Measurements from ENCODE around the gene COL4A5.

COL4A5 gene

DNA sequence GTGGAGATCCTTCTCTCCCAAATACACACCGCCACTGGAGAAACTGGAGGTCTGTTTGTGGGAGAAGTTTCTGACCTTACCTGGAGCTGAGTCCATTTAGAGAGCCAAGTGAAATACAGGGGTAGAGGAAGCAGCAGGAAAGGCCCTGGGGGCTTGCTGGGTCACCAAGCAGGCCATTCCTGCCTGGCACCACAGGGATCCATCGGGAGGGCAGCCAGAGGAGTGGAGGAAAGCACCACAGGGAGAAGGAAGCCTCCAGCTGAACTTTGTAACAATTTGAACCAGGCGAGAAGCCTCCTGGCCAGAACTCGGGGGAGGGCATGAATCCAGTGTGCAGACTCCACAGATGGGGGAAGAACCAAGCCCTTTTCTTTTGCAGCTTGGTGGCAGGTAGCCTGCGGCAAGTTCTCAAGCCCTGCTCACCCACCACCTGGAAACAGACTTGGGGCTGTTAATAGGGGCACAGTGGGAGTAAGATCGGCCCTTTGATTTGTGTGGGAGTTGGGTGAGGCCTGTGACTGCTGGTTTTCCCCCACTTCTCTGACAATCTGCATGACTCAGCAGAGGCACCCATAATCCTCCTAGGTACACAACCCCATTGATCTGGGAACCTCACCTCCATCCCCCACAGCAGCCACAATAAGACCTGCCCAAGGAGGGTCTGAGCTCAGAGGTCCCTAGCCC, 202.1 kb downstream of the COL4A5 start:
- no peak for DNase-seq (ENCODE audit: low read depth in 2 of 2)

DNA sequence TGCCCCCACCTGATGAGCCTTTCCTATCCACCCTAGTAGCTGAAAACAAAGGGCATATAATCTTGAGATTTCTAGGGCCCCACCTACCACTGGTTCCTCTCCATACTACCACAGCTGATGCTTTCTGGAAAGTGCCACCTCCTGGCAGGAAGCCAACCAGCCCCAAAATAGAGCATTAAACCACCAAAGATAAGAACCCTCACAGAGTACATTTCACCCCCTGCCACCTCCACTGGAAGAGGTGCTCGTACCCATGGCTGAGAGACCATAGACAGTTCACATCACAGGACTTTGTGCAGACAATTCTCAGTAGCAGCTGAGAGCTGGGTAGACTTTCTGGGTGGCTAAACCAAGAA, 202.6 kb downstream of the COL4A5 start:
- DNase-seq (ENCODE audit: low read depth in 2 of 2), result no peak

DNA sequence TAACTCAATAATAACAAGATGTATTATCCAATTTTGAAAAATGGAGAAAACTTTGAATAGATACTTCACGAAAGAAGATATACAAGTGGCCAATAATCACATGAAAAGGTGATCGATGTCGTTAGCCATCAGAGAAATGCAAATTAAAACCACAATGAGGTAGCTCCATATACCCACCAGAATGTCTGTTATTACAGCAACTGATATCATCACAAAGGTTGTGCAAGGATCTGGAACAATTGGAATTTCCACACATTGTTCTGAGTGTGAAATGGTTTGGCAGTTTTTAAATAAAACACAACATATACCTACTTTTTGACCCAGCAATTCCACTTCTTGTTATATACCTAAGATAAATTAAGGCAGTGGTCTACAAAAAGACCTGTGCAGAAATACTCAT, 225.1 kb downstream of the COL4A5 start:
- no peak for DNase-seq (ENCODE audit: low read depth in 2 of 2)

DNA sequence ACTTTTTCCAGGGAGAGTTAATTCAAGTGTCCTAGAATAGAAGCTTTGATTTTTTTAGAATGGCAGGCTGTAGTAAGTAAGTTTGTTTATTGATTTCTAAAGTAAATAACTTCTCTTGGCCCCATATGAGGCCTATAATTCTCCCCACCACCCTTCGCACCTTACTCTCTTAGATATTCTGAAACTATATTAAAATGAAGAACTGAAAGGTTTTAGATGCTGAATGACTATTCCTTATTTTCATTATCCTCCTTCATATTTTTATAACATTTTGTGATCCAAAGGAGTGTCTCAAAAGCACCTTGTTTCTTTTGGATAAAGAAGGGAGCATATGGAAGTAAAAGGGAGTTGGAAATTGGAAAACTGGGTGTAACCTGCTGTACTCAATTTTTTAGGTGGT, 226.5 kb downstream of the COL4A5 start:
- DNase-seq (ENCODE audit: low read depth in 2 of 2), result no peak

DNA sequence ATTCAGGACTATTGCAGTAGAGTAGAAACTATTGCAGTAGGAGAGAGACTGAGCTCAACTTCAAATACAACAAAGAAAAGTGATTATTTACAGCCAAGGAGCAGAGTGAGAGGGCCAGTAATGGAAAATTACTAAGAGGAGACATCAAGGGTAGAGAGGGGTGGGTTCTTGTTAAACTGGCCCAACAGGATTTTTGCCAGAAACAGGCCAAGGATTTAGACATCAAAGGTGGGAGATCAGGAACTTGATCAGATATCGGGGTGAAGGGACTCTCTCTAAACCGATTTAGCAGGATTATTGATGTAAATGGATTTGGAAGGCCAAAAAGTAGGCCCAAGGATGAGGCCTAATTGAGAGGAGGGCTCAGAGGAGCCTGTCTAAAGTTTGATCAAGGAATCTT, 231.9 kb downstream of the COL4A5 start:
- DNase-seq (ENCODE audit: low read depth in 2 of 2), result no peak

DNA sequence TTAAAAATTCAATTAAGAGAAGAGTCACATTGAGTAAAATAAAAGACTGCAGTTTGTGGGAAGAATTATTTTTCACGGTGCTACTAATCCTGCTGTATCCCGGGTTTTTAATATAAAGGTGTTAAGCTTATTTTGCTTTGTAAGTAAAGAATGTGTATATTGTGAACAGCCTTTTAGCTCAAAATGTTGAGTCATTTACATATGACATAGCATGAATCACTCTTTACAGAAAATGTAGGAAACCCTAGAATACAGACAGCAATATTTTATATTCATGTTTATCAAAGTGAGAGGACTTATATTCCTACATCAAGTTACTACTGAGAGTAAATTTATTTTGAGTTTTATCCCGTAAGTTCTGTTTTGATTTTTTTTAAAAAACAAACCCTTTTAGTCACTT, 257.1 kb downstream of the COL4A5 start:
- DNase-seq (ENCODE audit: low read depth in 2 of 2), result no peak

DNA sequence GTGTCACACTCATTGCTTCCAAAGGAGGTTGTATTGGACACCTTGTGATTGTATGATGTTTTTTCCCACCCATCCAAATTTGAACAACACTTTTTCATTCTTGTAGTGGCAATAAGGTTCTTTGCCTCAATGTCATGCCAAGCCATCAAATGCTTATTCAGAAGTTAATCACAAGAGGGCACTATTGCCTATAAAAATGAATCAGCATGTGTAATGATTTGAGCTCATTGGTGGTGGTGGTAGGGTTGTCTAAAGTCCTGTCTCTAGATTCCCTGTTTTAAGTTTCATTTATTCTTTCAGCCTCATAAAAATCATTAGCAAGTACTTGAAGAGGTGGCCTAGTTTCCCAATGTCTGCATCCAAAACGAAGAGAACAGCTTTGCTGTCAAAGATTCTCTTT, 259.7 kb downstream of the COL4A5 start:
- no peak for DNase-seq (ENCODE audit: low read depth in 2 of 2)

DNA sequence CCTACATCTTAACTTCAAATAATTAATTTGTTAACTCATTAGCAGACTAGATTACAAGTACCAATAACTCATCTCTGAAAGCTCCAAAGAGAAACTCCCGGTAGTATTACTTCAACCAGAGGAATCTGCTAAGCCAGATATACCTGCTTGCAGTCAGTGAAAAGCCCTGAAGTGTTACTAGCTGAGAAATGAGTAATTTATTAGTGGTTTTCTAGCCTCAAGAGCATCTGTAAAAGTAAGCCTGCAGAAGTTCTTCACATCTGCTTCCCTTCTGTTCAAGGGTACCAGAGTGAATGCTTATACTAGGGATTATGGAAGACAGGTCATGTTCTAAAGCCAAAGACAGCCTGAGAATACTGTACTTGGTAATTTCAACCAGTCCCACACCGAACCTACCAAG, 262.0 kb downstream of the COL4A5 start:
- DNase-seq (ENCODE audit: low read depth in 2 of 2), result no peak

DNA sequence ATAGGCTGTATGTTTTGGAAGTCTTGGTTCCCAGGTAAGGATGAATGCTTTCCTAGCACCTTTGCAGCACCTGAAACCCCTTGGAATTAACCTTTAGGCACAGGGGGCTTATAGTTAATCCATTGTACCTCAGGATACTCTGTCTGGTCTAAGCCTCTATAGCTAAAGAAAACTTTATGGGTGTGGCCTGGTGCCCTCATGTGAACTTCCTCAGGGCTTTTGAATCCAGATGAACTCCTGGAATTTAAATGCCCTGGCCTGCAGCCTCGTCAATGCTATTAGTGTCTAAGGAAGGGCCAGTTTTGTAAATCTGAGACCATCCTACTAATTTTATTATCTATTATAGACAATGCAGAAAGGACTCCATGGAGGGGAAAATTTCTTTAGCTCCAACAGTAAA, 262.9 kb downstream of the COL4A5 start:
- DNase-seq (ENCODE audit: low read depth in 2 of 2), result no peak

DNA sequence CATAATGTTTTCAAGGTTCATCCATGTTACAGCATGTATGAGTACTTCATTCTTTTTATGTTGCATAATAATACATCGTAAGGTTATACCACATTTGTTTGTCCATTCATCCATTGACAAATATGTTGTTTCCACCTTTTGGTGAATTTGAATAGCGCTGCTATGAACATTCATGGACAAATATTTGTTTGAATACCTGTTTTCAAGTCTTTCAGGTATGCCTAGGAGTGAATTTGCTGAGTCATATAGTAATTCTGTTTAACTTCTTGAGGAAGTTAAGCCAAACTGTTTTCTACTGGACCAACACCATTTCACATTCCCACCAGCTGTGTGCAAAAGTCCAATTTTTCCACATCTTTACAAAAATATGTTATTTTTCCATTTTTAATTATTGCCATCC, 265.2 kb downstream of the COL4A5 start:
- DNase-seq (ENCODE audit: low read depth in 2 of 2), result no peak

DNA sequence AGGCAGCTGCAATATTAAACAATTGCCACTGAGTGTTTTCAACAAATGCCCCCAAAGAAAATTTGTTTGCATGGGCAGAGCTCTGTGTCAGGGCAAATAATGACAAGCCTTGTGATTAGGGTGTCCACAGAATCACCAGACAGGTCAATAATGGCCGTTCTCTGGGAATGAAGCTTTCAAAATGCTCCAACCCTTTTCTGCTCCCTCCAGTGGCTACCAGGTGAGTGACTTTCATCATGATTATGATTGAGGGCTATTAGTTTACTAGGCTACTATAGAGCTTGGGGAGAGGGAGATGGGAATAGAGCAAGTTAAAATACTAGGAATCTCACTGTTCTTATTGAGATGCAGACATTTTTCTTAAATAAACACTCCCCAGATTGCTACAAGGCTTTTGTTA, 273.2 kb downstream of the COL4A5 start:
- no peak for DNase-seq (ENCODE audit: low read depth in 2 of 2)

DNA sequence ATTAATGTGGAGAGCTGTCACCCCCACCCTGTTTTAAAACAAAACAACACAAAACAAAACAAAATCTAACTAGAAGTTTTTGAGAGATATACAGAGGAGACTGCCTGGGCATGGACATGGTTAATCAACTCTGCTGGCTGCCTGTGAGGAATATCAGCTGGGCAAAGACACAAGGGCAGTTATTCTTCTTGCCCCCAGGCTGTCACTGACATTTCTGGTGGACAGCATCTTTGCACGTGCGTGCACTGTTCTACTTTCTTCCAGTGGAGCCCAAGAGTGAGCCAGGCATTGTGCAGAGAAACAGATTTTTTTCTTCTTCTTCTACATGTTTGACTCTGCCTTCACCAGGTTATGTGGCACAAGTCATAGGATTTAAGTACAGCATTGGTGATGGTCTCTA, 282.9 kb downstream of the COL4A5 start:
- DNase-seq (ENCODE audit: low read depth in 2 of 2), result no peak

DNA sequence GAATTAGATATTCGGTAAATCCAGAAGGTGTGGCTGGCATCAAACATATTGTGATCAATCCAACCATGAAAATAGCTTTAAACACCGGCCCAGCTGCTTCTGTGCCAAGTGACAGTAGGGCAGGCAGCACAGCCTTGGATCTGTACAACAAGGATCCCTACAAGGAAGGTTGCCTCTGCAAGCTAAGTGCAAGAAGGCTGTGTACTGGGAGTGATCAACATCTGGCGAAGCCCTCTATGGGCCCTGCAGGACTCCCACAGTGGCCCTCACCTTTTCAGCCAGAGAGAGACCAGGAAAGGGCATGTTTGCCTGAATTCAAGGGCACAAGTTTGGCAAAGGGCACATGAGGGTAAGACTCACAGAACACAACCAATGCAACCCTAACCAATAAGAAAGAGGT, 287.1 kb downstream of the COL4A5 start:
- DNase-seq (ENCODE audit: low read depth in 2 of 2), result no peak

DNA sequence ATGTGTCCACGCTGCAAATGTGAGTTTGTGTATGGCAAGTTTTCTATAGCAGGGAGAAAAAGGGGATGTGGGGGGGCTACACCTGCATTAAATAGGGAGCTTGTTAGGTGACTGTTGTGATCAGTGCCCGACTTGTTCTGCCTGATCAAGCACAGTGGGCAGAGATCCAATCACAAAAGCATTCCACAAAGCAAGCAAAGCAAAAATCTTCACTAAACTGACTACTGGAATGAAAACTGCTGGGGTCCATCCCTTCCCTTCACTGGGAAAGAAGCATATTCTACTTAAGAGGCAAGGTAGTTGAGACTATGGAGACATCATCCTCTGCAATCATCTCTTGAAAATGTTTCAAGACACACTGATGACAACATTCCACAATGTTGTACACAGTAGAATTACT, 291.5 kb downstream of the COL4A5 start:
- DNase-seq (ENCODE audit: low read depth in 2 of 2), result no peak

DNA sequence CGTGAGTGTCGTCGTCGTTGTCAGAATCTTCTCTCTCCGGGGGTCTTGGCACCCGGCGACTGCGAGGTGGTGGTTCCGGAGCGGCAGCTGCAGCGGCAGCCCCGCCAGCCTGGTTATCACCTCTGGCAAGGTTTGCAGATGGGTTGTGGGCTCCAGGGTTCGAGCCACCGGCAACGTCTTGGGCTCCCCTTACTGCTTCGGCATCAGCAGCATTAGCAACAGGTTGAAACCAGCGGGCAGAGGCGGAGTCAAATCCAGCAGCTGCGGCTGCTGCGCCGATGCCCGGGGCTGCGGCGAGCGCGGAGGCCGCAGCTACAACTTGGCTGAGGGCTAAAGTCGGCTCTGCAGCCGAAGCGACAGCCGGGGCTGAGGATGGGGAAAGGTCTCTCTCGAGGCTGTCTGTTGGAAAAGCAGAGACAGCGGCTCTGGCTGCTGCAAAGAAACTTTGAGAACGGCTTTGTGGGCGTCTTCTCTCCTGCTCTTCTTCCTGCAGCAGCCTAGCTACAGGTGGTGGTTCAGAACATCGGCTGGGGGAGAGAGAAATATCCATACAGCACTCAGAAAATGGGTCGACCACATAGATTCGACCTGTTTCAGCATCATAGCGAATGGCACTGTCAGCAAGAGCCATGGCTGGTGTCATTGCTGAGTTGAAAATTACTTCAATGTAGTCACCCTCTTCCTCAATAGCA, 293.1 kb downstream of the COL4A5 start:
- DNase-seq (ENCODE audit: low read depth in 2 of 2), result no peak

DNA sequence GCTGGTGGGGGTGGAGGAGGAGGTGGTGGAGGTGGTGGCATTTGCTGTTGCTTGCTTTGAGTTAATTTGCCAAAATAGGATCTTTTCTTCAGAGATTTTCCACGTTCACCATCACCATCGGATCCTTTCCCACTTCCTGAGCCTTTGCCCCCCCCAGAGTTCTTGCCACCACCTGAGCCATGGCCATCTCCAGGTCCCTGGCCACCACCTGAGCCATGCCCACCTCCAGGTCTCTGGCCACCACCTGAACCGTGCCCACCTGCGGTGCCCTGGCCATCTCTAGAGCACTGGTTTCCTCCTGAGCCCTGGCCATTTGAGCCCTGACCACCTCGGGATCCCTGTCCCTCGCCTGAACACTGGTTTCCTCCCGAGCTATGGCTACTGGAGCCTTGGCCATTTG, 294.8 kb downstream of the COL4A5 start:
- DNase-seq (ENCODE audit: low read depth in 2 of 2), result no peak

DNA sequence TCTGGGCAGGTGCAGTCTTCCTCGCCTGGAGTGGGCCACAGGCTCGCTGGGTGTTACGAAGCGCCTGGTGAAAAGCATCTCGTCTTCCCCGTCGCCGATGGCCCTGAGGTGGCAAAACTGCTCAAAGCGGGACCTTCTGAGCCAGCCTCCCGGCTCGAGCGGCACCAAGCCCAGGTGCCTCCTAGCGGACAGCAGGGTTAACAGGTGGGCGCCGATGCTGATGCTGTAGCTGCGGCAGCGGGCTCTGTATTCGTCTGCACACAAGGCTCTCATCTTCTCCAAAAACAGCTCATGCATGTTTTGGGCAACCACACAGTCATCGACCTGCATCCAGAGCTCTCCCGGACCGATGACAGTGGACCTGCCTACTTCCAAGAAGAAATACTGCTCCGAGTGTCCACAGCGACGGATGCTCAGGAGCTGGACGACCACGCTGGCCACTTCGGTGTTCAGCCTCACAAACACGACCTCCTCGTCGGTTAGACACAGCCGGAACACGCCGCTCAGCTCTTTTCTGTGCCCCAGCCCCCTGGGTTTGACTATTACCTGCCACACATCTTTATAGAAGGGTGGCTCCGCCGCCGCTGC, 295.5 kb downstream of the COL4A5 start:
- no peak for DNase-seq (ENCODE audit: low read depth in 2 of 2)

DNA sequence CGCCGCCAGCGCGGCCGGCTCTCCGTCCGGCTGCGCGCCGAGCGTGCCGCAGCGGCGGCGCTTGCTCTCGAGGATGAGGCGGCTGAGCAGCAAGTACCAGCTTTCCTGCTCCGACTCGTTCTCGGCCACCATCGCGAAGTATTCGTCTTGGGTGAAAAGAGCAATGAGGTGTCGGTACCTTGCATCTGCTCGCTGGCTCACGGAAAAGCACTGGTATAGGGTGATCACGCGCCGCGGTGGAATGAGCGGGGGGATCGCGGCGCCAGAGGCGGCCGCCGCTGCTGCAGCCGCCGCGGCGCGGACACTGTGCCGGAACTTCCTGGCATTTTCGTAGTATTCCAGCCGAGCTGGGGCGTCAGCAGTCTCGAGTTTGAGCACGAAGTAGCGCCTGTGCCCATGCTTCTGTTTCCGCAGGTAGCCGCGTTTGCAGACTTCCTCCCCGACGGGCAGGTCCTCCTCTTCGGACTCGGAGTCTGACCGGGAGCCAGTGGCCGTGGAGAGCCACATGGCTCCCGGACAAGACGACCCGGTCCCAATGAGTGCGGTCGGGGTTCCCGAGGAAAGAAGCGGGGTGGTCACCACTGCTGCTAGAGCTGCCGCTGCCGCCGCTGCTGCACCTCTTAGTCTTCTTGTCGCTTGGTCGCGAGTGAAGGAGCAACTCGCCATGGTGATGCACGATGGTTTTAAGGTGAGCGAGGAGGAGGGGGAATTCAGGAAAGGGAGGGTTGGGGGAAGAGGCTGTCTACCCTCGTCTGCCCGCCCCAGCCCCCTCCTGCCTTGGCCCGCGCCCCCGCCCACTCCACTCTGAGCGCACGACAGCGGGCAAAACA, 296.3 kb downstream of the COL4A5 start:
- DNase-seq (ENCODE audit: low read depth in 2 of 2), result no peak

DNA sequence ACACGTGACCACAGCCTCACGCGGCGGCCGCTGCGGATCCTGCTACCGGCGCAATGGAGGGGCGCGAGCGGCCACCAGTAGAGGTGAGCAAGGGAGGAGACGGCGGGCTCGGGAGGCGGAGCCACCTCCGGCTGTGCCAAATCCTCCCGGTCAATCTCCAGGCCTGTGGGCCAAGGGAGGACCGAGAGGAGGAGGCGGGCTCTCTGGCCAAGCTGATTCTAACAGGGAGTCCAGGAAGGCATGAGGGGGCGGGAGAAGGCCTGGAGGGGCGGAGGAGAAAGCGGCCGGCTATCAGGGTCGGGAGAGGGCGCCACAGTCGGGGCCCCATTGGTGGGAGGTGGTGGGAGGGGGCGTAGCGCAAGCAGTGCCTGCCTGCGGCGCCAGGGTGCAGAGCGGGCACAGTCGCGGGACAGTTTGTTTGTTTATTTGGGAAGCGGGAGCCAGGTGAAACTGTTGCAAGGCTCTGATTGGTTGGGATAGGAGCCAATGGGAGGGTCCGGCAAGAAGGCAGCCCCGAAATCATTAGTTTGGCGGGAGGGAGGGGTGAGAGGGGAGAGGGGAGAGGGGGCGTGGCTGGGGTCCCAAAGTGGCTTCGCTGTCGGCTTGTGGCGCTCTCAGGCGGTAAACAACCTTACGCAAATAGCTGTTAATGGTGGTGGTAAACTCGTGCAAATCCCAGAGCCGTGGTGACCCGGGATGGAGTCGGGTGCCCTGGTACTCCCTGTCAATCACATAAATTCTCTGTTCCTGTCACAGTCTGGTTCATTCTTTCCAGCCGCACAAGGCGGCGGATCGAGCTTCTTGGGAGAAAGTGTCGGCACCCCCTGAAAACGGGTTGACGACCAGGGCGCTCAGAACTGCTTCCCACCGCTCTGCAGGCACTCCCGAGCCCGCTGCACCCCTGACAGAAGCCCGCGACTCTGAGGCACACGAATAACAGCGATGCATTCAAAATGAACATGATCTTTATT, 297.2 kb downstream of the COL4A5 start, which contains the start of gene IRS4:
Gene IRS4, minus strand, starts transcription at position 55 of the 971 bp plus-strand sequence.
- DNase-seq (ENCODE audit: low read depth in 2 of 2), result no peak

DNA sequence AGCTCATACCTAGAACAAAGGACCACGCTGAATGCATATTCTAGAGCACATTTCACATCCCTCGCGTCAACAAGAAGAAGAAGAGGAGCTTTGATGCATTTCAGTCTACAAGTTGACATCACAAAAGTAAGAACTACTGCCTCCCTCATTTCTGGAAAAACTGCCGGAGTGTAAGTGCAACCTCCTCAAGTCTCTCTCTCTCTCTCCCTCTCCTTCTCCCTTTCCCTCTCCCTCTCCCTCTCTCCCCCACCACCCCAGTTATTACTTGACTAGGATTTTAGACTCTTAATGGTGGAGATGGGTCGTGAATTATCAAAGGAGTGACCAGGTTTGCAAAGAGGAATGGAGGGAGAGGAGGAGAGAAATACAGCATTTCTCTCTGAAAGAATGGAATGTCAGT, 298.1 kb downstream of the COL4A5 start:
- no peak for DNase-seq (ENCODE audit: low read depth in 2 of 2)

DNA sequence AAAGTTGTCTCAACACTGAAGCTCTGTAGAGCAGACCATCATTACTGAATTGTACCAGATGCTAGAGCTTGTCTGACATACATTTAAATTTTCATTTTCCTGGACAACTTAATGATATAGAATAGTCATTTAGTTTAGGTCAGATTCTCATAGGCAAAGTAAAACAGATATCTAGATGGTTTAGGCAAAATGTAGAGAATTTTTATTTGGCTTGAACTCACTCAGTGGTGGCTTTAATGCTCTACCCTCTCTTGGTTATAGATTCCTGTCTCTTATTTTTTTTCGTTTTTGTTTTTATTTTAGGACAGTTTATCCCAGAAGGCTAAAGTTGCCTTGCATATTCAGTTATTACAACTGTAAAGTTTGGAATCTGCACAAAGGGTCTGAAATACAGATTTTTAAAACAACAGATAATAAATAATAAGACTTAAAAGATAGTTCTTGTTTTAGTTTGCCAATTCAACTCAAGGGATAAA, 300.7 kb downstream of the COL4A5 start:
- DNase-seq (ENCODE audit: low read depth in 2 of 2), result no peak
